DOHH2 (cell line): Measurements from ENCODE around the gene MED19.

Source experiments
- EZH2phosphoT487 ChIP-seq: fragments of 200-600 bp; sonication (generic); IDR thresholded peaks from 2 replicates; pipeline ENCODE4 v1.6.1; 2017; ENCODE audit warnings: borderline replicate concordance, mild to moderate bottlenecking, antibody characterized with exemption, low read length, moderate library complexity, mixed read lengths
- TF ChIP-seq, protein P1 (sequence below): fragments of 200-600 bp; sonication (generic); IDR thresholded peaks from one replicate; pipeline ENCODE4 v1.5.1; 2014; ENCODE audit warnings: antibody characterized with exemption, mild to moderate bottlenecking, low read depth, low read length; ENCODE audit not compliant: poor library complexity, severe bottlenecking

- TF ChIP-seq, protein P1, sequence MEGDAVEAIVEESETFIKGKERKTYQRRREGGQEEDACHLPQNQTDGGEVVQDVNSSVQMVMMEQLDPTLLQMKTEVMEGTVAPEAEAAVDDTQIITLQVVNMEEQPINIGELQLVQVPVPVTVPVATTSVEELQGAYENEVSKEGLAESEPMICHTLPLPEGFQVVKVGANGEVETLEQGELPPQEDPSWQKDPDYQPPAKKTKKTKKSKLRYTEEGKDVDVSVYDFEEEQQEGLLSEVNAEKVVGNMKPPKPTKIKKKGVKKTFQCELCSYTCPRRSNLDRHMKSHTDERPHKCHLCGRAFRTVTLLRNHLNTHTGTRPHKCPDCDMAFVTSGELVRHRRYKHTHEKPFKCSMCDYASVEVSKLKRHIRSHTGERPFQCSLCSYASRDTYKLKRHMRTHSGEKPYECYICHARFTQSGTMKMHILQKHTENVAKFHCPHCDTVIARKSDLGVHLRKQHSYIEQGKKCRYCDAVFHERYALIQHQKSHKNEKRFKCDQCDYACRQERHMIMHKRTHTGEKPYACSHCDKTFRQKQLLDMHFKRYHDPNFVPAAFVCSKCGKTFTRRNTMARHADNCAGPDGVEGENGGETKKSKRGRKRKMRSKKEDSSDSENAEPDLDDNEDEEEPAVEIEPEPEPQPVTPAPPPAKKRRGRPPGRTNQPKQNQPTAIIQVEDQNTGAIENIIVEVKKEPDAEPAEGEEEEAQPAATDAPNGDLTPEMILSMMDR, result no peak
- no peak for TF ChIP-seq EZH2phosphoT487
Observed at GRCh38 chr11:57712256-57713150, 488 bp upstream of the MED19 start, which contains the start of gene TMX2.
